Kidney epithelial cell (primary cell): ENCODE results near the gene FBXO4. TPM values are rescaled to one million over a fixed set of nuclear protein-coding genes. Genes with fewer than 3 reads are reported as not detected.
"Not testable (repeated sequence)": the region's sequence is repeated elsewhere in the genome, so short reads cannot be mapped to it uniquely, and the experiment has no call there.

Experiments used
- DNase-seq: peaks from one replicate; pipeline ENCODE4 v3.0.0-alpha.2; 2010; ENCODE audit warnings: low read depth
- H3K27me3 ChIP-seq: 2 replicates; pipeline ENCODE4 v1.6.0; 2011; ENCODE audit warnings: low read length; ENCODE audit not compliant: control insufficient read depth, insufficient read depth
- H3K36me3 ChIP-seq: 2 replicates; pipeline ENCODE4 v1.5.1; 2011; ENCODE audit warnings: low read length; ENCODE audit not compliant: control insufficient read depth, insufficient read depth
- H3K4me3 ChIP-seq: 2 replicates; pipeline ENCODE4 v1.5.1; 2011; ENCODE audit warnings: low read depth, mild to moderate bottlenecking, control low read depth, low read length
- total RNA-seq: library from RNA; depleted of rRNA; stranded (reverse); fragments of >200 nt; gene quantifications from 2 replicates; pipeline ENCODE4 v1.2.3, GENCODE V29; 2015
- TF ChIP-seq, protein P1 (sequence below): IDR thresholded peaks from 2 replicates; pipeline ENCODE4 v1.5.1; 2011; ENCODE audit warnings: mild to moderate bottlenecking, moderate library complexity, low read length, control low read depth, inconsistent platforms; ENCODE audit not compliant: insufficient read depth, poor library complexity, severe bottlenecking

The FBXO4 gene
- total RNA-seq, 1 donor from 2014 or later: 5.8 TPM

DNA sequence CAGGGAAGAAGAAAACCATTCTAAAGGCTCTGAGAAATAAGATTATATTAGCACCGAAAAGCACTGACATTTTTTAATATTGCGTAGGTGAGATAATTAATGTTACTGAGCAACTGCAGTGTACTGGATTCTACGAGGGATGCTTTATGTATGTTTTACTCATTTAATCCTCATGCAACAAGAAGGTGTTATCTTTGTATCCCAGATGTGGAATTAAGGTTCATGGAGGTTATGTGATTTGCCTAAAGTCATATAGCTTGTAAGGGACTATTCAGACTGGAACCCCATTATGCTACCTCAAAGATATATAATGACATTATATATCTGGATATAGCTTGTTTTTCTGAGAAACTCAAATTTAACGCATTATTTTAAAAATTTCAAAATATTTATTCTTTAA lies 2.5 kb downstream of the FBXO4 start:
- H3K4me3 ChIP-seq: no peak overlapping the region
- TF ChIP-seq, protein P1, sequence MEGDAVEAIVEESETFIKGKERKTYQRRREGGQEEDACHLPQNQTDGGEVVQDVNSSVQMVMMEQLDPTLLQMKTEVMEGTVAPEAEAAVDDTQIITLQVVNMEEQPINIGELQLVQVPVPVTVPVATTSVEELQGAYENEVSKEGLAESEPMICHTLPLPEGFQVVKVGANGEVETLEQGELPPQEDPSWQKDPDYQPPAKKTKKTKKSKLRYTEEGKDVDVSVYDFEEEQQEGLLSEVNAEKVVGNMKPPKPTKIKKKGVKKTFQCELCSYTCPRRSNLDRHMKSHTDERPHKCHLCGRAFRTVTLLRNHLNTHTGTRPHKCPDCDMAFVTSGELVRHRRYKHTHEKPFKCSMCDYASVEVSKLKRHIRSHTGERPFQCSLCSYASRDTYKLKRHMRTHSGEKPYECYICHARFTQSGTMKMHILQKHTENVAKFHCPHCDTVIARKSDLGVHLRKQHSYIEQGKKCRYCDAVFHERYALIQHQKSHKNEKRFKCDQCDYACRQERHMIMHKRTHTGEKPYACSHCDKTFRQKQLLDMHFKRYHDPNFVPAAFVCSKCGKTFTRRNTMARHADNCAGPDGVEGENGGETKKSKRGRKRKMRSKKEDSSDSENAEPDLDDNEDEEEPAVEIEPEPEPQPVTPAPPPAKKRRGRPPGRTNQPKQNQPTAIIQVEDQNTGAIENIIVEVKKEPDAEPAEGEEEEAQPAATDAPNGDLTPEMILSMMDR: no peak

DNA sequence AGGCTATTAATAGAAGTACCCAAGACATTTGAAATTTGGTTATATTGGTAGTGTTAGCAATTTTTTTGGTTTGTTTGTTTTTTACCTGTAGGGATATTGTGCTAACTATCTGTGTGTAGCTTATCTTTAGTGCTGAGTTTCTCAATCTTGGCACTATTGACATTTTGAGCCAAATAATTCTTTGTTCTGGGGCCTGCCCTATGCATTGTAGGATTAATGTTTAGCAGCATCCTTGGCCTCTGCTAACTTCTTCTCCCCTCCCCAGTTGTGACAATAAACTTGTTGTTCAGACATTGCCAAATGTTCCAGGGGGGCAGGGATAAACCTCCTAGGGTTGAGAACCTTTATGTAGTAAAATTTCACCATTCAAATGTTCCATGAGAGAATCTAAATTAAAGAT lies 4.0 kb downstream of the FBXO4 start:
- Histone ChIP-seq H3K4me3 (no peak overlapping the region), H3K27me3 (no peaks in the 10 kb centered on the region), H3K36me3 (no peaks in the 10 kb centered on the region)
- TF ChIP-seq, protein P1: no peak
- no peak for DNase-seq

More for the DNA sequence above, 2.5 kb downstream of the FBXO4 start:
- no peak for DNase-seq
- Histone ChIP-seq H3K27me3 (no peaks in the 10 kb centered on the region), H3K36me3 (no peaks in the 10 kb centered on the region)

DNA sequence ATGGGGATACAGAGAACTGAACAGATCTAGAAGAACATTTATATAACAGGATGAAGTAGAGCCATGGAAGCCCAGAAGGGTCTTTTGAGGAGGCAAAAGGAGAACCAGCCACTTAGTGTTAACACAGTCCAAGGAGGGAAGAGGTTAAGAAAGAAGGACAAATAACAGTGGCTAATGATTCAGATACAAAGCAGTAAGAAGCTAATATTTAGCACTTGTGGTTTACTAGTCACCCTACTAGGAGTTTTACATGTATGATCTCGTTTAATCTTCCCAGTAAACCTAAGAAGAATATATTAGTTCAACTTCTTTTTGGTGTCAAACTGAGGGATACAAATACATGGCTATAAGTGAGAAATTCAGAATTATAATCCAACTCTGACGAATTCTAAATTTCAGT lies 7.7 kb downstream of the FBXO4 start:
- Histone ChIP-seq H3K36me3 (no peaks in the 10 kb centered on the region), H3K27me3 (no peaks in the 10 kb centered on the region), H3K4me3 (no peak overlapping the region)
- TF ChIP-seq, protein P1: no peak
- no peak for DNase-seq

DNA sequence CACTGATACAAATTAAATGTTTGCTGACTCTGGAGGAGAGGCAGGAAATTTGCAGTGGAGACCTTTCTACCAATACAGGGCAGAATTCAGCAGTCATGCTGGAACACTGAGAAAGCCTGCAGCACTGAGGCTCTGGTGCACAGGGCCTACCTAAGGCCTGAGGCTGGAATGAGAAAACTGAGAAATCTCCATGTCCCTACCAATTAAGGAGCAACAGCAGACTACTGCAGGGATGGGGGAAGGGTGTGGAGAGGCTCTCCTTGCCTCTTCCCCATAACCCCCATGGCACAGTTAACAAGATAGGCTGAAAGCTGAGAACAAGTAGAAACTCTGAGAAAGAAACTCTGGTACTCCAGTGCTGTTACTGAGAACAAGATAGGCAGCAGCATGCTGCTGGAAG lies 10.5 kb downstream of the FBXO4 start:
- Histone ChIP-seq H3K4me3 (no peak overlapping the region), H3K36me3 (no peaks in the 10 kb centered on the region), H3K27me3 (no peaks in the 10 kb centered on the region)
- DNase-seq: no peak
- TF ChIP-seq, protein P1: no peak

DNA sequence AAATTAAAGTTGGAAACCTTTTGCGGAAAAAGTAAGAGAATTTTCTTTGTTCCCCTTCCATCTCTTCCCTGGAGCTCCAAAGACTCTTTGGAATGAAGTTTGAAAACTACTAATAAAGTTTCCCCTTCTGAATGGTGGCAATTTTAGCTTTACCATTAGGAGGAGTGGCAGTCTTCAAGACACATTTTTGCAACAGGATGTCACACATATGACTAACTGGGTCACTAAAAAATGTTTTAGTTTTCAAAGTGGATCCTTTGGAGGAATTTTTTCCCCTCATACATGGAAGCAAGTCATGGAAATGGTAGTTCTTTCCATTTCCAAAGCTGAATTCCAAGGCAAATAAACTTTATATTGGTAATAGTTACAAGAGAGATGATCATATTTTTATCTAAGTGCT lies 15.6 kb downstream of the FBXO4 start:
- Histone ChIP-seq H3K36me3 (no peaks in the 10 kb centered on the region), H3K4me3 (no peak overlapping the region), H3K27me3 (no peaks in the 10 kb centered on the region)
- TF ChIP-seq, protein P1: no peak
- no peak for DNase-seq

DNA sequence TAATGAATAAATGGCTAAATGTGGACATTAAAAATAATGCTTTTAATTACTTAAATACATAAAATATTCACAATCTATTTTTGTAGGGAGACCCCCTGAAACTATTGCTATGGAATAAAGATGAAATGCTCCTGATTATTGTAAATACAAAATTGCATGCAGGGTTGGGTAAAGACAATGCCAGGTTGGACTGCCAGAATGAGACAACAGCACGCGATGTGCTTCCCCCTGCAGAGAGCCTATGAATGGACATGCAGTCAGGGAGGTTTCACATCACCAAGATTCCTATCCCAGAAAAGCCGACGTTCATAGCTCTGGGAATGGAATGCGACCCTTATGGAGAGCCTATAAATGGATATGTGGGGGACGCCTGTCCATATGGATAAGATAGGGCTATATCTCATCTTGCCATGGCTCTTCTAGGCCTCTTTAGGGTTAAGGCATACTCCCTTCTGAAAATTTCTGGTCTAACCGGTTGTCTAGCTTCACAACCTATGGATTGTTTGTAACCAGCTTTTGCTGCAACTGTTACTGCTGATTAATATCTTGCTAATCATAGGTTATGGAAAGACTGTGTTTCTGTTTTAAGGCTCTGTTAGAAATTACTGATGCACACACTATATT lies 20.4 kb downstream of the FBXO4 start:
- H3K4me3 ChIP-seq, H3K27me3 ChIP-seq, H3K36me3 ChIP-seq, DNase-seq: not testable (repeated sequence)
